AG10803 (cell line): ENCODE measurements around the gene CIITA.

ENCODE experiments used
- DNase-seq: peaks from one replicate; pipeline ENCODE4 v3.0.0; 2010; ENCODE audit warnings: low read depth
- H3K4me3 ChIP-seq: 2 replicates; pipeline ENCODE4 v1.5.1; 2011; ENCODE audit warnings: mild to moderate bottlenecking, low read length, control low read depth
- TF ChIP-seq, protein P1 (sequence below): conservative IDR thresholded peaks from 2 replicates; pipeline ENCODE4 v1.5.1; 2011; ENCODE audit warnings: mild to moderate bottlenecking, low read length, control low read depth, inconsistent platforms

CIITA gene

DNA sequence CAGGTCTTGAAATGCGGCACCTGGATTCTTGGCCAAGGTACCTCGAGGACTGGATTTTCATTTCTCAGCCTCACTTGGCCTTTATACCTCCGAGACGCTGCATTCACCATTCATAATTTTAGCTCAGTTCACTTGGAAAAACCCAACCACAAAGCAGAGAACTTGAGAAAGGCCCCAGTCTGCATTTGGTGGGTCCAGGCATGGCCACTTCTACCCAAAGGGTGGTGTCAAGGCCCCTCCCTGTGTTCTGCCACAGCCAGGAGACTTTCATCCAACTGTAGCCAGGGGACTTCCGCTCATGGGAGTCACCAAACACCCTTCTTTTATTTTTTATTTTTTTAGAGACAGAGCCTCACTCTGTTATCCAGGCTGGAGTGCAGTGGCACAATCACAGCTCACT, 43.7 kb upstream of the CIITA start:
- DNase-seq: no peak
- TF ChIP-seq, protein P1, sequence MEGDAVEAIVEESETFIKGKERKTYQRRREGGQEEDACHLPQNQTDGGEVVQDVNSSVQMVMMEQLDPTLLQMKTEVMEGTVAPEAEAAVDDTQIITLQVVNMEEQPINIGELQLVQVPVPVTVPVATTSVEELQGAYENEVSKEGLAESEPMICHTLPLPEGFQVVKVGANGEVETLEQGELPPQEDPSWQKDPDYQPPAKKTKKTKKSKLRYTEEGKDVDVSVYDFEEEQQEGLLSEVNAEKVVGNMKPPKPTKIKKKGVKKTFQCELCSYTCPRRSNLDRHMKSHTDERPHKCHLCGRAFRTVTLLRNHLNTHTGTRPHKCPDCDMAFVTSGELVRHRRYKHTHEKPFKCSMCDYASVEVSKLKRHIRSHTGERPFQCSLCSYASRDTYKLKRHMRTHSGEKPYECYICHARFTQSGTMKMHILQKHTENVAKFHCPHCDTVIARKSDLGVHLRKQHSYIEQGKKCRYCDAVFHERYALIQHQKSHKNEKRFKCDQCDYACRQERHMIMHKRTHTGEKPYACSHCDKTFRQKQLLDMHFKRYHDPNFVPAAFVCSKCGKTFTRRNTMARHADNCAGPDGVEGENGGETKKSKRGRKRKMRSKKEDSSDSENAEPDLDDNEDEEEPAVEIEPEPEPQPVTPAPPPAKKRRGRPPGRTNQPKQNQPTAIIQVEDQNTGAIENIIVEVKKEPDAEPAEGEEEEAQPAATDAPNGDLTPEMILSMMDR: no peak
- no peak overlapping the region for H3K4me3 ChIP-seq

DNA sequence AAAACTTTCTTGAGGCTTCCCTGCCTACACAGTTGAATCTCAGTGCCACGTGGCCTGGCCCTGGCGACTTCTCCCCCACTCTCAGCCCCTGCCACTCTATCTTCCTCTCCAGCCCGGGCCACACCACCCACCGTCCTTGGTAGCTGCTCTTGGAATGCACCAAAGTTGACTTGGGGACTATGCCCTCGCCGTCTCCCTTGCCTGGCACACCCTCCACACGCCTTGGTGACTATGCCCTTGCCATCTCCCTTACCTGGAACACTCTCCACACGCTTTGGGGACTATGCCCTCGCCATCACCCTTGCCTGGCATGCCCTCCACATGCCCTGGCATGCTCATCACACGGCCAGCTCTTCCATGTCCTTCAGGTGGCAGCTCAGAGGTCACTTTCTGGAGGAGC, 42.9 kb upstream of the CIITA start:
- no peak overlapping the region for H3K4me3 ChIP-seq
- TF ChIP-seq, protein P1: no peak
- DNase-seq: no peak

DNA sequence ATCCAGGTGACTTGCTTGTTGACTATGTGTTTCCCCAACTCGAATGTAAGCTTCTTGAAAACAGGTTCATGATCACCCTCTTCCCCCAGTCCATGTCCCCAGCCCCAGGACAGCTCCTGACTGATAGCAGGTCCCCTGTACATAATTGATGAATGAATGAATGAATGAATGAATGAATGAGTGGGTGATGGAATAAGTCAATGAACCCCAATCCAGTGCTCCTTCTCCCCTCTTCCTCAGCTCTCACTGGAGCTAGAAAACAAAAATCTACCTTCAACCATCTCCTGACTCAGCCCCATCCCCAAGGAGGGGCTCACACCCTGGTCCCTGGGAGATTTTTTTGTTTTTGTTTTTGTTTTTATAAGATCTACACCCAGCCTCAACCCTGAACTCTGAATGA, 42.2 kb upstream of the CIITA start:
- no peak for DNase-seq
- TF ChIP-seq, protein P1: no peak
- H3K4me3 ChIP-seq: no peak overlapping the region

GRCh38 chr16:10835281-10835931, 41.6 kb upstream of the CIITA start:
- no peak for DNase-seq
- no peak overlapping the region for H3K4me3 ChIP-seq
- TF ChIP-seq, protein P1: no peak

DNA sequence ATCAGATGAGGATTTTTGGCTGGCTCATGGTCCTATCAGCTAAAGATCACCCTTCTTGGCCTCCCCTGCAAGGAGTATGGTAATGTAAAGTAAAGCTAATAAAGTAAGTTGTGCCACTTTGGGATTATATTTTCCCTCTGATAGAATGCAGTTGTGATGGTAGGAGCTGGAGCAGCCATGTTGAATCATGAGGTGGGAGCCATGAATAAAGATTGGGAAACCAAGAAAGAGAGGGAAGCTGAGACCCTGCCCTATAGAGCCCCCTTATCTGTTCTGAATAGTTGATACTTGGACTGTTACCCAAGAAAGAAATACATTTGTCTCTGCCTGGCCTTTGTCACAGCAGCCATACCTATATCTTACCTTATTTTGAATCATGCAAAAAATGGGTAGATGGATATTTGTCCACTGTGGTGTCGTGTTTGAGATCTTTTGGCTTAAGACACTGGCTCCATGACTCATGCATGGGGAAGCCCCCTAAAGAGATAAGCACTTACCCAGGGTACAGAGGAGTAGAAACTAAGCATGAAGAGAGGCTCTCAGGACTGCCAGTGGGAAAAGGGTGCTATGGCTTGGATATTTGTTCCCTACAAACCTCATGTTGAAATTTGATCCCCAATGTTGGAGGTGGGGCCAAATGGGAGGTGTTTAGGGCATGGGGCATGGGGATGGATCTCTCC, 40.7 kb upstream of the CIITA start:
- TF ChIP-seq, protein P1: no peak
- H3K4me3 ChIP-seq: no peak overlapping the region
- DNase-seq: no peak

- no peak for DNase-seq
- no peak overlapping the region for H3K4me3 ChIP-seq
- TF ChIP-seq, protein P1: no peak
These were observed 38.3 kb upstream of the CIITA start for GRCh38 chr16:10838621-10839278.

- TF ChIP-seq, protein P1: no peak
- DNase-seq: no peak
- no peak overlapping the region for H3K4me3 ChIP-seq
These were observed 37.7 kb upstream of the CIITA start for GRCh38 chr16:10839279-10839666.
